Measurements from ENCODE around the gene CRAMP1.

Gene CRAMP1

GRCh38 chr16:1655909-1656807 lies 44.0 kb downstream of the CRAMP1 start:
- no peak for DNase-seq (ENCODE audit: low spot score in 2 of 2)
- H3K9me3 Mint-ChIP-seq, result no peaks in the 10 kb centered on the region
- peaks cover 19% of the 10 kb centered on the region for H3K36me3 Mint-ChIP-seq (ENCODE audit: insufficient read depth)
- H3K27me3 Mint-ChIP-seq, result no peaks in the 10 kb centered on the region
- ATAC-seq (replicated peaks; ENCODE audit: extremely low read depth, poor library complexity, severe bottlenecking), result no peak
- no peak overlapping the region for H3K4me3 Mint-ChIP-seq
- H3K27ac Mint-ChIP-seq (ENCODE audit: low read depth), result no peak overlapping the region
- H3K4me1 Mint-ChIP-seq, result peaks cover 9% of the 10 kb centered on the region

GRCh38 chr16:1656808-1657617 lies 44.9 kb downstream of the CRAMP1 start:
- ATAC-seq (replicated peaks; ENCODE audit: extremely low read depth, poor library complexity, severe bottlenecking) (no peak), DNase-seq (ENCODE audit: low spot score in 2 of 2) (no peak)
- H3K9me3 Mint-ChIP-seq, result no peaks in the 10 kb centered on the region
- no peaks in the 10 kb centered on the region for H3K27me3 Mint-ChIP-seq
- peaks cover 13% of the 10 kb centered on the region for H3K36me3 Mint-ChIP-seq (ENCODE audit: insufficient read depth)
- H3K4me1 Mint-ChIP-seq, result peaks cover under 1% of the 10 kb centered on the region
- no peak overlapping the region for H3K27ac Mint-ChIP-seq (ENCODE audit: low read depth)
- H3K4me3 Mint-ChIP-seq, result no peak overlapping the region

GRCh38 chr16:1657841-1658240 lies 45.7 kb downstream of the CRAMP1 start:
- Mint-ChIP-seq H3K27ac (ENCODE audit: low read depth) (no peak overlapping the region), H3K4me3 (no peak overlapping the region), H3K9me3 (no peaks in the 10 kb centered on the region), H3K27me3 (no peaks in the 10 kb centered on the region), H3K36me3 (ENCODE audit: insufficient read depth) (peaks cover 15% of the 10 kb centered on the region), H3K4me1 (no peaks in the 10 kb centered on the region)
- DNase-seq (ENCODE audit: low spot score in 2 of 2) (no peak), ATAC-seq (replicated peaks; ENCODE audit: extremely low read depth, poor library complexity, severe bottlenecking) (no peak)

GRCh38 chr16:1659031-1659430 lies 46.9 kb downstream of the CRAMP1 start:
- DNase-seq (ENCODE audit: low spot score in 2 of 2) (no peak), ATAC-seq (replicated peaks; ENCODE audit: extremely low read depth, poor library complexity, severe bottlenecking) (no peak)
- Mint-ChIP-seq H3K4me1 (no peaks in the 10 kb centered on the region), H3K27ac (ENCODE audit: low read depth) (no peak overlapping the region), H3K4me3 (no peak overlapping the region), H3K36me3 (ENCODE audit: insufficient read depth) (peaks cover 21% of the 10 kb centered on the region), H3K9me3 (no peaks in the 10 kb centered on the region), H3K27me3 (no peaks in the 10 kb centered on the region)

GRCh38 chr16:1661826-1662225 lies 49.7 kb downstream of the CRAMP1 start:
- ATAC-seq (replicated peaks; ENCODE audit: extremely low read depth, poor library complexity, severe bottlenecking) (no peak), DNase-seq (ENCODE audit: low spot score in 2 of 2) (no peak)
- Mint-ChIP-seq H3K4me1 (no peaks in the 10 kb centered on the region), H3K36me3 (ENCODE audit: insufficient read depth) (peaks cover 19% of the 10 kb centered on the region), H3K27me3 (no peaks in the 10 kb centered on the region), H3K4me3 (no peak overlapping the region), H3K9me3 (no peaks in the 10 kb centered on the region), H3K27ac (ENCODE audit: low read depth) (no peak overlapping the region)

GRCh38 chr16:1662543-1662942 lies 50.4 kb downstream of the CRAMP1 start:
- no peak overlapping the region for H3K27ac Mint-ChIP-seq (ENCODE audit: low read depth)
- no peaks in the 10 kb centered on the region for H3K9me3 Mint-ChIP-seq
- H3K27me3 Mint-ChIP-seq, result no peaks in the 10 kb centered on the region
- no peaks in the 10 kb centered on the region for H3K4me1 Mint-ChIP-seq
- H3K36me3 Mint-ChIP-seq (ENCODE audit: insufficient read depth), result peaks cover 18% of the 10 kb centered on the region
- no peak for ATAC-seq (replicated peaks; ENCODE audit: extremely low read depth, poor library complexity, severe bottlenecking)
- no peak overlapping the region for H3K4me3 Mint-ChIP-seq
- no peak for DNase-seq (ENCODE audit: low spot score in 2 of 2)

- no peak overlapping the region for H3K27ac Mint-ChIP-seq (ENCODE audit: low read depth)
- H3K36me3 Mint-ChIP-seq (ENCODE audit: insufficient read depth), result peaks cover 19% of the 10 kb centered on the region
- no peaks in the 10 kb centered on the region for H3K9me3 Mint-ChIP-seq
- ATAC-seq (replicated peaks; ENCODE audit: extremely low read depth, poor library complexity, severe bottlenecking) (no peak), DNase-seq (ENCODE audit: low spot score in 2 of 2) (no peak)
- H3K27me3 Mint-ChIP-seq, result no peaks in the 10 kb centered on the region
- H3K4me3 Mint-ChIP-seq, result no peak overlapping the region
- no peaks in the 10 kb centered on the region for H3K4me1 Mint-ChIP-seq
Measured at GRCh38 chr16:1665829-1666228, 53.7 kb downstream of the CRAMP1 start.

GRCh38 chr16:1666316-1666715 lies 54.2 kb downstream of the CRAMP1 start:
- Mint-ChIP-seq H3K9me3 (no peaks in the 10 kb centered on the region), H3K4me1 (no peaks in the 10 kb centered on the region), H3K27ac (ENCODE audit: low read depth) (no peak overlapping the region), H3K27me3 (no peaks in the 10 kb centered on the region), H3K36me3 (ENCODE audit: insufficient read depth) (peaks cover 21% of the 10 kb centered on the region), H3K4me3 (no peak overlapping the region)
- ATAC-seq (replicated peaks; ENCODE audit: extremely low read depth, poor library complexity, severe bottlenecking) (no peak), DNase-seq (ENCODE audit: low spot score in 2 of 2) (no peak)

- H3K27ac Mint-ChIP-seq (ENCODE audit: low read depth), result no peak overlapping the region
- no peaks in the 10 kb centered on the region for H3K4me1 Mint-ChIP-seq
- no peak overlapping the region for H3K4me3 Mint-ChIP-seq
- peaks cover 21% of the 10 kb centered on the region for H3K36me3 Mint-ChIP-seq (ENCODE audit: insufficient read depth)
- DNase-seq (ENCODE audit: low spot score in 2 of 2), result no peak
- ATAC-seq (replicated peaks; ENCODE audit: extremely low read depth, poor library complexity, severe bottlenecking), result no peak
- H3K9me3 Mint-ChIP-seq, result no peaks in the 10 kb centered on the region
- H3K27me3 Mint-ChIP-seq, result no peaks in the 10 kb centered on the region
Measured at GRCh38 chr16:1667271-1667670, 55.1 kb downstream of the CRAMP1 start.

GRCh38 chr16:1667916-1668315 lies 55.8 kb downstream of the CRAMP1 start:
- no peaks in the 10 kb centered on the region for H3K4me1 Mint-ChIP-seq
- H3K36me3 Mint-ChIP-seq (ENCODE audit: insufficient read depth), result peaks cover 19% of the 10 kb centered on the region
- DNase-seq (ENCODE audit: low spot score in 2 of 2) (no peak), ATAC-seq (replicated peaks; ENCODE audit: extremely low read depth, poor library complexity, severe bottlenecking) (no peak)
- H3K27ac Mint-ChIP-seq (ENCODE audit: low read depth), result no peak overlapping the region
- H3K9me3 Mint-ChIP-seq, result no peaks in the 10 kb centered on the region
- no peaks in the 10 kb centered on the region for H3K27me3 Mint-ChIP-seq
- no peak overlapping the region for H3K4me3 Mint-ChIP-seq

GRCh38 chr16:1668612-1669319 lies 56.6 kb downstream of the CRAMP1 start:
- no peaks in the 10 kb centered on the region for H3K27me3 Mint-ChIP-seq
- ATAC-seq (replicated peaks; ENCODE audit: extremely low read depth, poor library complexity, severe bottlenecking), result no peak
- no peak overlapping the region for H3K27ac Mint-ChIP-seq (ENCODE audit: low read depth)
- DNase-seq (ENCODE audit: low spot score in 2 of 2), result no peak
- H3K4me3 Mint-ChIP-seq, result no peak overlapping the region
- H3K9me3 Mint-ChIP-seq, result no peaks in the 10 kb centered on the region
- peaks cover 5% of the 10 kb centered on the region for H3K4me1 Mint-ChIP-seq
- peaks cover 14% of the 10 kb centered on the region for H3K36me3 Mint-ChIP-seq (ENCODE audit: insufficient read depth)

- H3K36me3 Mint-ChIP-seq (ENCODE audit: insufficient read depth), result peaks cover 13% of the 10 kb centered on the region
- ATAC-seq (replicated peaks; ENCODE audit: extremely low read depth, poor library complexity, severe bottlenecking), result no peak
- H3K27ac Mint-ChIP-seq (ENCODE audit: low read depth), result peak overlapping the region; percentile 46
- no peaks in the 10 kb centered on the region for H3K9me3 Mint-ChIP-seq
- DNase-seq (ENCODE audit: low spot score in 2 of 2), result no peak
- H3K27me3 Mint-ChIP-seq, result no peaks in the 10 kb centered on the region
- H3K4me3 Mint-ChIP-seq, result no peak overlapping the region
- peaks cover 5% of the 10 kb centered on the region for H3K4me1 Mint-ChIP-seq
Measured at GRCh38 chr16:1669698-1670097, 57.5 kb downstream of the CRAMP1 start.
